NT2/D1 (cell line): ENCODE data around the gene DIS3L2.

Experiments used
- YY1 ChIP-seq: IDR thresholded peaks from 2 replicates; pipeline ENCODE4 v1.6.1; 2011; ENCODE audit not compliant: insufficient read length, insufficient read depth
- ZNF274 ChIP-seq: IDR thresholded peaks from 2 replicates; pipeline ENCODE4 v1.6.1; 2011; ENCODE audit warnings: mild to moderate bottlenecking, low read depth, low read length

- TF ChIP-seq YY1 (no peak), ZNF274 (no peak)
Measured at GRCh38 chr2:231918501-231919330, 42.8 kb upstream of the DIS3L2 start.
